Body of pancreas (tissue), 4 donors: ENCODE results near the gene CTNNA2.

ENCODE experiments used
- CTCF ChIP-seq, 7 experiments: fragments of 450-650 bp in 4 of 7; fragments of 200-600 bp in 3 of 7; sonication (generic) in 3 of 7; IDR thresholded peaks; one replicate each; pipeline ENCODE4 v1.5.1; 2016 to 2019; ENCODE audit warnings: antibody characterized with exemption in 7 of 7
- POLR2A ChIP-seq, 3 donors: fragments of 450-650 bp; IDR thresholded peaks; one replicate each; pipeline ENCODE4 v1.6.1; 2016; ENCODE audit warnings: antibody characterized with exemption in 3 of 3, mild to moderate bottlenecking in 2 of 3

- TF ChIP-seq CTCF (IDR thresholded peaks at IDR 0.05) (no peak), POLR2A (IDR thresholded peaks at IDR 0.05) (no peak)
Observed at GRCh38 chr2:79564065-79564464, 51.2 kb downstream of the CTNNA2 start.
